22Rv1 (cell line): ENCODE results near the gene KCNJ2.

ENCODE experiments used
- ZFX ChIP-seq: fragments of 450-650 bp; IDR thresholded peaks from 2 replicates; pipeline ENCODE4 v1.6.1; 2017; ENCODE audit warnings: antibody characterized with exemption, borderline replicate concordance
- TF ChIP-seq, protein P1 (sequence below): fragments of 450-650 bp; IDR thresholded peaks from 2 replicates; pipeline ENCODE4 v1.5.1; 2017; ENCODE audit warnings: mild to moderate bottlenecking

DNA sequence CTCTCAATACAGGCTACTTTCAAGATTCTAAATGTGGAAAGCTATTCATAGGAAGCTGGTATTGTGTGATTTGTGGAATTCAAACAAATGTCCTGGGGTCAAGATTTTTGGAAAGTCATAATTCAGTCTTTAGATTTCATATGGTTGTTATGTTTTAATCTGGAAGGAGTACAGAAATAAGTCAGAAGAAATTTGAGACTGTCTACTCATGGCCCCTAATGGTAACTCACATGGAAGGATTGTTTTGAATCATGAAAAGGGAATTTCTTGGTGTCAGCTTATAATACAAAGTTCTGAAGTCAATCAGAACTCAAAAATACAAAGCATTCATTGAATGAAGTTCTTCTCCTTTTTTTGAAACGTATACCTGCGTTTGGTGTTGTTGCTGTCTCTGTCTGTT, 3.1 kb downstream of the KCNJ2 start:
- TF ChIP-seq, protein P1, sequence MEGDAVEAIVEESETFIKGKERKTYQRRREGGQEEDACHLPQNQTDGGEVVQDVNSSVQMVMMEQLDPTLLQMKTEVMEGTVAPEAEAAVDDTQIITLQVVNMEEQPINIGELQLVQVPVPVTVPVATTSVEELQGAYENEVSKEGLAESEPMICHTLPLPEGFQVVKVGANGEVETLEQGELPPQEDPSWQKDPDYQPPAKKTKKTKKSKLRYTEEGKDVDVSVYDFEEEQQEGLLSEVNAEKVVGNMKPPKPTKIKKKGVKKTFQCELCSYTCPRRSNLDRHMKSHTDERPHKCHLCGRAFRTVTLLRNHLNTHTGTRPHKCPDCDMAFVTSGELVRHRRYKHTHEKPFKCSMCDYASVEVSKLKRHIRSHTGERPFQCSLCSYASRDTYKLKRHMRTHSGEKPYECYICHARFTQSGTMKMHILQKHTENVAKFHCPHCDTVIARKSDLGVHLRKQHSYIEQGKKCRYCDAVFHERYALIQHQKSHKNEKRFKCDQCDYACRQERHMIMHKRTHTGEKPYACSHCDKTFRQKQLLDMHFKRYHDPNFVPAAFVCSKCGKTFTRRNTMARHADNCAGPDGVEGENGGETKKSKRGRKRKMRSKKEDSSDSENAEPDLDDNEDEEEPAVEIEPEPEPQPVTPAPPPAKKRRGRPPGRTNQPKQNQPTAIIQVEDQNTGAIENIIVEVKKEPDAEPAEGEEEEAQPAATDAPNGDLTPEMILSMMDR = no peak
- TF ChIP-seq ZFX = no peak
